CD4-positive, CD25-positive, alpha-beta regulatory T cell (primary cell): ENCODE data around the gene TMUB1. TPM values are rescaled to one million over a fixed set of nuclear protein-coding genes. Genes with fewer than 3 reads are reported as not detected.

Source experiments
- ATAC-seq, 2 donors: fragments of 150-1000 bp; cut with Tn5 transposase; one replicate each; pipeline ENCODE4 v1.10.0; 2021; ENCODE audit warnings: low read depth in 2 of 2, moderate number of reproducible peaks in 2 of 2, moderate library complexity in 1 of 2
- DNase-seq, 3 donors: peaks; one replicate each; pipeline versions ENCODE4 v3.0.0 to v3.0.0-alpha.2; 2012 to 2022; ENCODE audit warnings: mixed read lengths in 1 of 3
- H3K27ac ChIP-seq: one replicate; pipeline ENCODE4 v1.7.0; 2013; ENCODE audit warnings: mild to moderate bottlenecking, low read length; ENCODE audit not compliant: insufficient read depth, poor library complexity, severe bottlenecking
- H3K27me3 ChIP-seq: one replicate; pipeline ENCODE4 v1.7.0; 2013; ENCODE audit warnings: low read length; ENCODE audit not compliant: control insufficient read depth, insufficient read depth
- H3K36me3 ChIP-seq: one replicate; pipeline ENCODE4 v1.7.0; 2013; ENCODE audit warnings: mild to moderate bottlenecking, low read length, moderate library complexity; ENCODE audit not compliant: control insufficient read depth, insufficient read depth
- H3K4me1 ChIP-seq: 2 replicates; pipeline ENCODE4 v1.7.0; 2013; ENCODE audit warnings: mild to moderate bottlenecking, low read length; ENCODE audit not compliant: insufficient read depth, control insufficient read depth, poor library complexity, severe bottlenecking
- H3K4me3 ChIP-seq: one replicate; pipeline ENCODE4 v1.7.0; 2013; ENCODE audit warnings: low read depth, mild to moderate bottlenecking, low read length, moderate library complexity
- H3K9me3 ChIP-seq, 2 experiments: 1 replicate in 1 of 2; 2 replicates in 1 of 2; pipeline ENCODE4 v1.7.0; 2013; ENCODE audit warnings: low read length in 2 of 2, mild to moderate bottlenecking in 1 of 2, moderate library complexity in 1 of 2; ENCODE audit not compliant: control insufficient read depth in 2 of 2
- H3K27ac Mint-ChIP-seq, 3 donors: one replicate each; pipeline ENCODE4 v1.8.0; 2020 to 2022; ENCODE audit warnings: mild to moderate bottlenecking in 3 of 3, mixed read lengths in 3 of 3, moderate library complexity in 2 of 3
- H3K27me3 Mint-ChIP-seq: one replicate; pipeline ENCODE4 v1.8.0; 2022; ENCODE audit warnings: mild to moderate bottlenecking, mixed read lengths
- H3K36me3 Mint-ChIP-seq: one replicate; pipeline ENCODE4 v1.8.0; 2020; ENCODE audit warnings: mixed read lengths
- H3K4me1 Mint-ChIP-seq, 4 donors: one replicate each; pipeline ENCODE4 v1.8.0; 2020 to 2022; ENCODE audit warnings: mixed read lengths in 4 of 4, mild to moderate bottlenecking in 1 of 4
- H3K4me3 Mint-ChIP-seq, 4 donors: one replicate each; pipeline ENCODE4 v1.8.0; 2020 to 2022; ENCODE audit warnings: mild to moderate bottlenecking in 4 of 4, mixed read lengths in 4 of 4, moderate library complexity in 3 of 4
- H3K9me3 Mint-ChIP-seq, 7 donors: one replicate each; pipeline ENCODE4 v1.8.0; 2020 to 2022; ENCODE audit warnings: mixed read lengths in 7 of 7, mild to moderate bottlenecking in 3 of 7, moderate library complexity in 2 of 7
- polyA plus RNA-seq, 4 donors: library from polyadenylated mRNA; unstranded; fragments of 300-500 nt; fragmentation: Illumina TruSeq; gene quantifications; one replicate each; pipeline ENCODE4 v1.2.3, GENCODE V29; 2021
- total RNA-seq: library from RNA; stranded (reverse); gene quantifications from one replicate; pipeline ENCODE4 v1.2.3, GENCODE V29; 2022

Gene TMUB1
- total and polyA plus RNA-seq, 5 donors from 2014 or later = 41.1 to 54.6 (median 51.3) TPM

DNA sequence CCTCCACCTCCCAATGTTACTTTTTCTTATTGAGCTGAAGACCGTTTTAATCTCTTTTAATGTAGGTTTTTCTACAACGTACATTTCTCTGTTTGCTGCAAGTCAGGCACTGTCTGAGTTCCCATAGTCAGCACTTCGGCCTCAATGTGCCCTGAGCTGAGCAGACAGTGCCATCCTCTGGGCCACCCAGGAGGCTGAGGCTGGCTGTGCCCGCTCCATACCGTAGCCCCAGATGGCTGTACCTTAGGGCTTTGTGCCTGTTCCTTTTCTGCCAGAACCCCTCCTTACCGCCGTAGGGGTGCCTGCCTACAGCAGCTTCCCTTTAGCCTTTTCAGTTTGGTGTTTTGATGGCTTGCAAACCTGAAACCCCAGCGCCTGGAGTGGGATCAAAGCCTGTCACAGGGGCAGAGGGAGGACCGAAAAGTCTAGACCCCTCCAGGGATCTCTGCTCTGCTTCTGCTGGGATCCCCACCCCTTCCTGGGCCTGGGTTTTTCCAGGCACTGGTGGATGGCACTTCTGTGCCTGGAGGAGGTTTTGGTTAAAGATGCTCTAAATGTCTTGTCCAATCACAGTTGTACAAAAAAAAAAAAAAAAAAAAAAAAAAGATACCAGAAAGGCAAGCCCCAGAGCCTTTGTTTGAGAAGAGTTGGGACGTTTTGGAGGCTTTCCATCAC lies 12.0 kb upstream of the TMUB1 start:
- no peaks in the 10 kb centered on the region for H3K27me3 ChIP-seq
- peaks cover 9% of the 10 kb centered on the region for H3K27me3 Mint-ChIP-seq
- DNase-seq = no peak
- no peaks in the 10 kb centered on the region for H3K4me1 ChIP-seq
- H3K27ac Mint-ChIP-seq = no peak overlapping the region
- no peaks in the 10 kb centered on the region for H3K36me3 ChIP-seq
- H3K36me3 Mint-ChIP-seq = no peaks in the 10 kb centered on the region
- no peak overlapping the region for H3K27ac ChIP-seq
- no peak overlapping the region for H3K4me3 ChIP-seq
- H3K4me3 Mint-ChIP-seq = no peak overlapping the region
- ATAC-seq = peak in 1 of 2 donors; percentile 24
- no peaks in the 10 kb centered on the region for H3K9me3 ChIP-seq
- no peaks in the 10 kb centered on the region for H3K9me3 Mint-ChIP-seq
- H3K4me1 Mint-ChIP-seq = peaks cover 0 to 15% (median 0%) of the 10 kb centered on the region in 4 donors

GRCh38 chr7:151094675-151095074 lies 11.4 kb upstream of the TMUB1 start:
- Mint-ChIP-seq H3K9me3 (no peaks in the 10 kb centered on the region), H3K27ac (peak overlapping the region in 1 of 3 donors; percentile 21), H3K36me3 (no peaks in the 10 kb centered on the region), H3K4me3 (no peak overlapping the region), H3K27me3 (peaks cover 11% of the 10 kb centered on the region), H3K4me1 (peaks cover 0 to 16% (median 0%) of the 10 kb centered on the region in 4 donors)
- H3K4me3 ChIP-seq = no peak overlapping the region
- no peaks in the 10 kb centered on the region for H3K36me3 ChIP-seq
- DNase-seq (no peak), ATAC-seq (no peak)
- no peaks in the 10 kb centered on the region for H3K27me3 ChIP-seq
- no peak overlapping the region for H3K27ac ChIP-seq
- no peaks in the 10 kb centered on the region for H3K4me1 ChIP-seq
- no peaks in the 10 kb centered on the region for H3K9me3 ChIP-seq

DNA sequence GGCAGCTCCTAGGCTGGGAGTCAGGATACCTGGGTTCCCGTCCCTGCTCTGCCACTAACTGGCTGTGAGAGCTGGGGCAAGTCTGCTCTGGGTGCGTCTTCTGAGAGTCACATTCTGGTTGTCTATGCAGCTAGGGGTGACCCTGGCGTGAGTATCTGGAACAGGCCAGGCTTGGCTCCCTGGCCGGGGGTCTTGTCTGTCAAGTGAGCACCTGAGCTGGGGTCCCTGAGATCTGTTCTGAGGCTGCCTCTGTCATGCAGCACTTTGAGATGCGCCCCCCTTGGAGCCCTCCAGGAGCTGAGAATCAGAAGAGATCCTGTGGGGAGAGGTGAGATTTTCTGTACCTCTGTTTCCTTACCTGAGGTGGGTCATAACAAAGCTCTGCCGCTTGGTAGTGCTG lies 10.5 kb upstream of the TMUB1 start:
- Mint-ChIP-seq H3K4me3 (peak overlapping the region in 1 of 4 donors; percentile 73), H3K27me3 (peaks cover 20% of the 10 kb centered on the region), H3K4me1 (peaks cover 0 to 25% (median 5%) of the 10 kb centered on the region in 4 donors), H3K27ac (no peak overlapping the region), H3K36me3 (no peaks in the 10 kb centered on the region), H3K9me3 (no peaks in the 10 kb centered on the region)
- Histone ChIP-seq H3K27ac (no peak overlapping the region), H3K27me3 (no peaks in the 10 kb centered on the region), H3K9me3 (no peaks in the 10 kb centered on the region), H3K4me3 (no peak overlapping the region), H3K36me3 (no peaks in the 10 kb centered on the region), H3K4me1 (no peaks in the 10 kb centered on the region)
- DNase-seq (no peak), ATAC-seq (no peak)

GRCh38 chr7:151091988-151092387 lies 8.7 kb upstream of the TMUB1 start:
- Histone ChIP-seq H3K9me3 (no peaks in the 10 kb centered on the region), H3K4me3 (no peak overlapping the region), H3K27me3 (no peaks in the 10 kb centered on the region), H3K27ac (no peak overlapping the region), H3K4me1 (peaks cover 12% of the 10 kb centered on the region), H3K36me3 (no peaks in the 10 kb centered on the region)
- ATAC-seq (no peak), DNase-seq (no peak)
- Mint-ChIP-seq H3K4me1 (peaks cover 0 to 36% (median 5%) of the 10 kb centered on the region in 4 donors), H3K4me3 (no peak overlapping the region), H3K27me3 (peaks cover 27% of the 10 kb centered on the region), H3K27ac (no peak overlapping the region), H3K36me3 (no peaks in the 10 kb centered on the region), H3K9me3 (no peaks in the 10 kb centered on the region)

DNA sequence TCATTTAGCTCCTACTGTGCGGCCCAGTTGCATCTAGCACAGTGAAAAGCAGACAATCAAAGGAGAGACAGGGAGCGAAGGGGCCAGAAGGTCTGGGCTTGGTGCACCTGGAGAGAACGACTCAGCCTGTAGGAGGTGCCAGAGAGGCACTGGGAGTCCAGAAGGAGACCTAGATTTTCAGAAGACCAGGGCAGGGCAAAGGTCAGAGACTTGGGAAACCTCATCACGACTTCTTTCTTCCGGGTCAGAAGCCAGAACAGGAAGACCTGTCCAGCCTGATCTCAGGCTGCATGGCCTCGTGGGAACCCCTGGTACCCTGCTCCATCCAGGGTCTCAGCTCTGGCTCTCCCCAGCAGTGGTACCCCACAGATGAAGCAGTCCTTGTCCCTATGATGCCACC lies 8.1 kb upstream of the TMUB1 start:
- peaks cover 0 to 36% (median 5%) of the 10 kb centered on the region in 4 donors for H3K4me1 Mint-ChIP-seq
- H3K27ac Mint-ChIP-seq = no peak overlapping the region
- no peak for DNase-seq

GRCh38 chr7:151091003-151091402 lies 7.7 kb upstream of the TMUB1 start:
- Mint-ChIP-seq H3K4me1 (peaks cover 0 to 36% (median 5%) of the 10 kb centered on the region in 4 donors), H3K27ac (no peak overlapping the region), H3K9me3 (peaks cover 0 to 2% (median 0%) of the 10 kb centered on the region in 7 donors), H3K4me3 (peak overlapping the region in 1 of 4 donors; percentile 71), H3K27me3 (peaks cover 28% of the 10 kb centered on the region), H3K36me3 (no peaks in the 10 kb centered on the region)
- no peak for DNase-seq
- Histone ChIP-seq H3K4me3 (no peak overlapping the region), H3K27me3 (no peaks in the 10 kb centered on the region), H3K9me3 (no peaks in the 10 kb centered on the region), H3K36me3 (no peaks in the 10 kb centered on the region), H3K4me1 (peaks cover 16% of the 10 kb centered on the region), H3K27ac (no peak overlapping the region)
- no peak for ATAC-seq

More for the DNA sequence above, 8.1 kb upstream of the TMUB1 start:
- Histone ChIP-seq H3K27ac (no peak overlapping the region), H3K36me3 (no peaks in the 10 kb centered on the region), H3K4me1 (peaks cover 15% of the 10 kb centered on the region), H3K9me3 (no peaks in the 10 kb centered on the region), H3K4me3 (no peak overlapping the region), H3K27me3 (no peaks in the 10 kb centered on the region)
- Mint-ChIP-seq H3K36me3 (no peaks in the 10 kb centered on the region), H3K4me3 (no peak overlapping the region), H3K27me3 (peaks cover 27% of the 10 kb centered on the region), H3K9me3 (peaks cover 0 to 2% (median 0%) of the 10 kb centered on the region in 7 donors)
- ATAC-seq = no peak

GRCh38 chr7:151089893-151090730 lies 6.8 kb upstream of the TMUB1 start:
- Histone ChIP-seq H3K36me3 (no peaks in the 10 kb centered on the region), H3K9me3 (no peaks in the 10 kb centered on the region), H3K4me1 (peaks cover 21% of the 10 kb centered on the region), H3K27ac (no peak overlapping the region), H3K27me3 (peaks cover 2% of the 10 kb centered on the region), H3K4me3 (no peak overlapping the region)
- no peak for ATAC-seq
- H3K4me1 Mint-ChIP-seq = peaks cover 0 to 42% (median 8%) of the 10 kb centered on the region in 4 donors
- peaks cover 0 to 2% (median 0%) of the 10 kb centered on the region in 7 donors for H3K9me3 Mint-ChIP-seq
- peak overlapping the region in 1 of 4 donors; percentile 79 for H3K4me3 Mint-ChIP-seq
- DNase-seq = no peak
- H3K27ac Mint-ChIP-seq = no peak overlapping the region
- H3K36me3 Mint-ChIP-seq = no peaks in the 10 kb centered on the region
- H3K27me3 Mint-ChIP-seq = peaks cover 36% of the 10 kb centered on the region
